Cardiac fibroblast (primary cell): Measurements from ENCODE around the gene TPM4.

ENCODE experiments used
- DNase-seq, 2 donors: peaks; one replicate each; pipeline versions ENCODE4 v3.0.0 to v3.0.0-alpha.2; 2010; ENCODE audit warnings: low read depth in 2 of 2
- H3K4me3 ChIP-seq, 2 donors: replicated peaks in 1 of 2; 1 replicate in 1 of 2; 2 replicates in 1 of 2; pipeline ENCODE4 v1.5.1; 2011; ENCODE audit warnings: low read depth in 2 of 2, low read length in 2 of 2, mild to moderate bottlenecking in 2 of 2, moderate library complexity in 1 of 2
- TF ChIP-seq, protein P1 (sequence below): IDR thresholded peaks from one replicate; pipeline ENCODE4 v1.5.1; 2011; ENCODE audit warnings: low read depth, mild to moderate bottlenecking, low read length, inconsistent platforms

The TPM4 gene

GRCh38 chr19:16111160-16111908 lies 35.0 kb downstream of the TPM4 start, which contains the start of gene RAB8A:
Gene RAB8A, plus strand, starts transcription at chr19:16111889. Its CDS starts 13 bp downstream, at chr19:16111902.
- DNase-seq: peak; percentile 99 to 100
- TF ChIP-seq, protein P1, sequence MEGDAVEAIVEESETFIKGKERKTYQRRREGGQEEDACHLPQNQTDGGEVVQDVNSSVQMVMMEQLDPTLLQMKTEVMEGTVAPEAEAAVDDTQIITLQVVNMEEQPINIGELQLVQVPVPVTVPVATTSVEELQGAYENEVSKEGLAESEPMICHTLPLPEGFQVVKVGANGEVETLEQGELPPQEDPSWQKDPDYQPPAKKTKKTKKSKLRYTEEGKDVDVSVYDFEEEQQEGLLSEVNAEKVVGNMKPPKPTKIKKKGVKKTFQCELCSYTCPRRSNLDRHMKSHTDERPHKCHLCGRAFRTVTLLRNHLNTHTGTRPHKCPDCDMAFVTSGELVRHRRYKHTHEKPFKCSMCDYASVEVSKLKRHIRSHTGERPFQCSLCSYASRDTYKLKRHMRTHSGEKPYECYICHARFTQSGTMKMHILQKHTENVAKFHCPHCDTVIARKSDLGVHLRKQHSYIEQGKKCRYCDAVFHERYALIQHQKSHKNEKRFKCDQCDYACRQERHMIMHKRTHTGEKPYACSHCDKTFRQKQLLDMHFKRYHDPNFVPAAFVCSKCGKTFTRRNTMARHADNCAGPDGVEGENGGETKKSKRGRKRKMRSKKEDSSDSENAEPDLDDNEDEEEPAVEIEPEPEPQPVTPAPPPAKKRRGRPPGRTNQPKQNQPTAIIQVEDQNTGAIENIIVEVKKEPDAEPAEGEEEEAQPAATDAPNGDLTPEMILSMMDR: peak; percentile 74
- H3K4me3 ChIP-seq: peak within 1 kb of the TSS; percentile 96

- DNase-seq: no peak
- H3K4me3 ChIP-seq: peak overlapping the region; percentile 96
- TF ChIP-seq, protein P1: no peak
These were observed 35.8 kb downstream of the TPM4 start for GRCh38 chr19:16111909-16112752.

DNA sequence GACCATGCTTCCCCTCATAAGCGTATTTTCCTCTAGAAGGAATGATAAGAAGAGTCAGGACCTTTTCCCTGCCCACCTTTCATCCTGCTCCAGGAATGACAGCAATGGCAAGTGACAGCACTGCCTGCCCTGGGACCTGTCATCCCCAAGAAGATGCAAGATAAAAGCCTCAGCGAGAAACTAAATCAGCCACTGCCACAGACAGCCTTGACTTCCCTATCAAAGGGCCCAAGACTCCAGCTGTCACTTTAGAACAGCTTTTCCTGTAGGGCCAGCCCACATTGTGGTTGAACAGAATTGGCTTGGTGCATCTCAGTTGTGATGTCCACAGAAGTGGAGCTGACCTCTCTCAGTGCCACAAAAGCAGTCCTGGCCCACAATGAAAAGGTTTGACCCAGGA lies 36.5 kb downstream of the TPM4 start:
- H3K4me3 ChIP-seq: peak overlapping the region; percentile 96
- TF ChIP-seq, protein P1: no peak

DNA sequence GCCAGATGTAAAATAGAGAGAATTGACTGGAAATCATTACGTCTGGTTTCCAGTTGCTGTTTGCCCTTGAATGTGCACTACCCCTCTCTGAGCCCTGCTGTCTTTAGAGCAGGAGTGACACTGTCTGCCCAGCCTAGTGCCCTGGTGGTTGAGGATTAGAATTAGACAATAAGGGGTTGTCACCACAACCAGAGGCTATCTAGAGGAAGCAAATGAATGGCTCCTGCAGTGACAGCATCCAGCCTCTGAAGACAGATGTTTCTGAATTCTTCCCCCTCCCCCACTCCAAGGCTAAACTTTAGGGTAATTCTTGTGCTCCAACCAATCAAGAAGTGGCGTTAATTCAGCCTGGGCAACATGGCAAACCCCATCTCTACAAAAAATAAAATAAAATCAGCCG lies 37.4 kb downstream of the TPM4 start:
- TF ChIP-seq, protein P1: no peak
- DNase-seq: no peak

More for the DNA sequence above, 36.5 kb downstream of the TPM4 start:
- DNase-seq: no peak

GRCh38 chr19:16115301-16116039 lies 39.2 kb downstream of the TPM4 start:
- DNase-seq: no peak
- H3K4me3 ChIP-seq: no peak overlapping the region
- TF ChIP-seq, protein P1: no peak

More for the DNA sequence above, 37.4 kb downstream of the TPM4 start:
- no peak overlapping the region for H3K4me3 ChIP-seq

- no peak for DNase-seq
These were observed 39.8 kb downstream of the TPM4 start for GRCh38 chr19:16116067-16116466.

More at GRCh38 chr19:16116067-16116466, 39.8 kb downstream of the TPM4 start:
- TF ChIP-seq, protein P1: no peak
- no peak overlapping the region for H3K4me3 ChIP-seq
